Glomerular visceral epithelial cell (primary cell): ENCODE data around the gene SLC28A1.
A peak's percentile ranks its signal among the peaks of the same experiment; 100 is the strongest.

Experiments used
- DNase-seq: peaks from one replicate; pipeline ENCODE4 v3.0.0-alpha.2; 2016; ENCODE audit errors: extremely low spot score

Gene SLC28A1

DNA sequence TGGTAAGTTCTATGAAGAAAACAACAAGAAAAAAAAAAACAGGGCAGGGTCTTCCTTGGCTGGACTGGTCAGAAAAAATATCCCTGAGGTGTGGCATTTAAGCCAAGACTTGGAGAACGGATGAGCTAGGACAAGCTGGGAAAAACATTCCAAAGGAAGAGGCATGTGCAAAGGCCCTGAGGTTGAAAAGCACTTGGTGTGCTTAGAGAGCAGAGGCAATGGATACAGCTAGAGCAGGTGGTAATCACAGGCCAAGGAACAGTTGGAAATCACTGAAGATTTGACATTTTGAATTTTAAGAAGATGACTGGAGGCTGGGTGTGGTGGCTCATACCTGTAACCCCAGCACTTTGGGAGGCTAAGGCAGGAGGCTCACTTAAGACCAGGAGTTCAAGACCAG is 54.3 kb downstream of the SLC28A1 start:
- no peak for DNase-seq

DNA sequence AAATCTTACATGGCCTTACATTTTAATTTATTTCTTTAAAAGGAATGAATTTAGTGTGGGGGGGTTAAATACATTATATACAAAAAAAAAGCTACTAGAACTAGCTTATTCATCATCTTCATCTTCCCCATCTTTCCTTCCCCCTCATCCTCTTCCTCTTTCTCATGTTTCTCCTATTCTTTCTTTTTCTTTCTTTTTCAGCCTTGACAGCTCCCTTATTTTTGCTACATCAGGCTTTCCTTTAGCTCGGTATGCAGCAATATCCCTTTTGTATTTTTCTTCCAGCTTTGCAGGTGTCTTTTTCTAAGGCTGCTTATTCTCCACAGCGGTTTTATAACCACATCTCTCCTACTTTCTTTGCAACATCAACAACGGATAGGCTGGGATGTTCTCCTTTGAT is 55.9 kb downstream of the SLC28A1 start:
- DNase-seq = no peak

DNA sequence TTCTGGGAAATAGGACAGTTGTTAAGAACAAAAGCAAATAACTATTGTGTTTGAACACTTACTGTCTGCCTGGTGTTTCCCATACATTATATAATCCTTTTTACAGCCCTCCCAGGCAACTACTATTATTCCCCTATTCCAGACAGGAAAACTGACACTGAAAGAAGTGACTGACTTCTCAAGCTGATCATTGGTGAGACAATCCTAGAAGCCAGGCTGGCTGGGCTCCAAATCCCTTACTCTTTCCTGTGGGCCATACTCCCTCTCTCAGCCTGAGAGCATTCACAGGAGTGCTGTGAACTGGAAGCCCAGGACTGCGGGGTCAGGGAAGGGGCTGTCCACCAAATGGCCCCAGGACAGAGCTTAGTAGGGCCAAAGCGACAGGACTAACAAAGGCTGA is 58.0 kb downstream of the SLC28A1 start:
- no peak for DNase-seq

DNA sequence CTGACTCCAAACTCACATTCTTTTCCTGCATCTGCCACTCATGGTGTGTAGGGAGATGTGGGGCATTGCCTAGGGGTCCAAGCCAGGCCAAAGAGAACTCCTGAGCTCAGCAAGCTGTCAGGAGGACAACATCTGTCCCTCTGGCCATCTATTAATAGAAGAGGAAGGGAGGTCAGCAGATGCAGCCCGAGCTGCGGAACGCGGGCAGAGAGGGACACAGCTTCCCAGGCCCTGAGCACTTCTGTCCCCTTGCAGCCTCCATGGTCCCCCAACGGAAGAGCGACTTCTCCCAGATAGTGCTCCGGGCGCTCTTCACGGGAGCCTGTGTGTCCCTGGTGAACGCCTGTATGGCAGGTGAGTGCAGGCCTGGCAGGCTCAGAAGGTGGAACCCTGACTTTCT is 59.8 kb downstream of the SLC28A1 start:
- DNase-seq = no peak

DNA sequence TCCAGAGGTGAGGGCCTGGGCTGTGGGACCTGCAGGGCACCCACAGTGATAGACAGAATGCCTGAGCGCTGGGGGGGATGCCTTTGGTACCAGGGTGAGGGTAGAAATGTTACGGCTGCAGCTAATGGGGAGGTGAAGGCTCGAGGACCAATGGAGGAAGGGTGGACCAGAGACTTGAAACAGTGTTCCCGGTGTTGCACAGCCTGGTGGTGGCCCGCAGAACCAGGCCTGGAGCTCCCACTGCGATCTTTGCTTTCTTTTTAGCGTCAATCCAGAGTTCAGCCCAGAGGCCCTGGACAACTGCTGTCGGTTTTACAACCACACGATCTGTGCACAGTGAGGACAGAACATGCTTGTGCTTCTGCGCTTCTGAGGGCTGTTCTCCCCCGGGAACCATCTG is 60.4 kb downstream of the SLC28A1 start:
- DNase-seq = no peak

DNA sequence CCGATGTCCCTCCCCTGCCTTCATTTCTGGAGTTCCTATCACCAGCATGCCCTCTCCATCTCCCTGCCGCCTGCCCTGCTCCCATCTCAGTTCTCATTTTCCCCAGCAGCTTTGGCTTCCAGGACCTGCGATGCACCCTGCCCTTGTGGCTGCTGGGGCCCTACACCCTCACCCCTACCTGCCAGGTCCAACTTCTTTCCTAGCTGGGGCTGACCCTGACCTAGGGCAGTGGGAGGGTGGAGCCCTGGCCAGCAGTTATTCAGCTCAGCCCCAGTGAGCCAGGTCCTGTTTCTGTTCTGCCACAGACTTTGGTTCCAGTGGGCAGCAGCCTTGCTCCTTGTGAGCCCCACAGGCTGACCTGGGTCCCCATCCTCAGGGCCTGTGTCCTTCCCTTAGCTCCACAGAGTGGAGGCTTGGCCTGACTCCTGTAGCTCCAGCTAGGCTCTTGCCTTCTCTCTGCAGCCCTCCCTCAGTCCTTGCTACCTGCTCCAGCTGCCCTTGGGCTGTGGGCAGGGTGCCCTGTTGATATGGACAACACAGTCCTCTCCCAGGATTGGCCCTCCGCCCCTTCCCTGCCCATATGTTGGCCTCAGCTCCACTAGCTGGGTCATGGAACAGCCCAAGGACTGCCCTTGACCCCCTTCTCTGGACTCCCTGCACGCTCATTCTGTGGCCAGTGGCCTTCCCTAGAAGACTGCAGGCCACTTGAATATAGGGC is 62.5 kb downstream of the SLC28A1 start:
- no peak for DNase-seq

DNA sequence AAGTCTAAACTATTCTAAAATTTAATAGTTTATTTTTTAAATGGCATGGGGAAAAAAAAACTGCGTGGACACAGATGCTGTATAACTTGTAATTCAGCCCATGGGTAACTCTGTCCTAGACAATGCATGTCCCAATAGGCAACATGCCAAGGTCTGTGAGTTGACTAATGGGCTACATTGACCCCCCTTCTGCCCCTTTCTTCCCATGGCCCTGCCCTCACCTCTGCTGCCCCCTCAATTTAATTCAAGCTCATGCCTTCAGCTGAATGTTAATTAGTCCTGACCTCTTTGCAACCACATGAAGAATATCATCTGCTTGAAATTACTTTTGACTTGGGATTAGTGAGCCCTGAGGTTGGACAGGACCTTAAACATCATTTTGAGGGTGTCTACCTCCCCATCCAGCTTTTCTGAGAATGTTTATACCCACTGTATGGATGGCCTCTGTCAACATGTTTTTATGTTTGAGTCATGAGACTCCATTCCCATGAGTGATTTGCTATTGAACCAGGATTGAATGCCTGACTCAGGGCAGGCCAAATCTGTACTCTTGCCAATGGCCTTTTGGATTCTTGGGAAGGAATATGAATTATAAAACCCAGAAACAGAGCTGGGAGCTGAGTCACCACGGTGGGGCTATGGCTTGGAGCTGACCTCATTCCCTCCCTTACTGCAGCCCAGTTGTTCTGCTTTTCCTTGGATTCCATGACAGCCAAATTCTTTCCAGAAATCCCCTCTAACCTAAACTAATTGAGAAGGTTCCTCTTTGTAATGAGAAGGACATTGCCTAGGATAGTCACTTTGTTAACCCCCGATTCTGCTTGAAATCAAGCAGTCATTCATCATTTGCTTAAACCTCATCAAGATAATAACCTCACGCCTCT is 63.7 kb downstream of the SLC28A1 start:
- peak; percentile 70 for DNase-seq

DNA sequence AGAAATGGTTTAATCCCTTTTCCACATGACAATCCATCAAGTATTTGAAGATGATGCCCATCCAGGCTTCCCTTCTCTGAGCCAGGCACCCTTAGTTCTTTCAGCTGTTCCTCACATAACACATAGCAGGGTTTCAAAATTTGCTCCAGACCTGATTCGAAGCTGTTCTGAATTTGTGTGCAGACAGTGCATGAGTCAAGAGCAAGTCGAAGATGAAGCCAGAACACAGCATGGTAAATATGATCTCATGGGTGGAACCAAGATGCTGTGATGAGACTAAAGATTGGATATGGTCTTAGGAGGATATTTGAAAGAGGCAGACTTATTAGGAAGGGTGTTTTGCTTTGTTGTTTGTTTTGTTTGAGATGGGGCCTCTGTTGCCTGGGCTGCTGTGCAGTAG is 64.6 kb downstream of the SLC28A1 start:
- DNase-seq = no peak

DNA sequence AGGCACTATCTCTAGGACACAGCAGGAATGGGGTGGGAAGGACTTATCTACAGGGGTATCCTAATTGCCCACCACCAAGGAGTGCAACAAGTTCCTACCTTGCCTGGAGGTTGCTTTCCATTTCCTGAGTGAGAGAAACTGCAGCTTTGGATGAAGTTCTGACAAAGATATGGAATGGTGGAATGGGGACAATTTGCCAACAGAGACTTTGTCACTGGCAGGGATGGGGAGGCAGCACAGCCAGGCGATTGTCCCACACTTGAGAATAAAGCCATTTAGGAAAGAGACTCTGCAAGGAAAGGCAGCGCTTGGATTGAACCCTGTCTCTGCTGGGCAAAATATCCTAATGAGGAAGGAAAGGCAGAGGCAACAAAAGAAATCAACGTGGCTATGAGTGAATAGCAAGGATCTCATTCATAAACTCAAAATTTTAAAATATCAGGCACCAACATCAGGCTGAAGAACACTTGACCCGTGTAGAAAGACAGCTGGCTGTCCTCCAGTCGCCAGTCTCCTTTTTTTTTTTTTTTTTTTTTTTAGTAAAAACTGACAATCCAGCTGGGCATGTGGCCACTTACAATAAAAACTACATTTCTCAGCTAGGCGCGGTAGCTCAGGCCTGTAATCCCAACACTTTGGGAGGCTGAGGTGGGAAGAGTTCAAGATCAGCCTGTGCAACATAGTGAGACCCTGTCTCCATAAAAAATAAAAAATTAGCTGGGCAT is 65.5 kb downstream of the SLC28A1 start:
- DNase-seq = no peak

DNA sequence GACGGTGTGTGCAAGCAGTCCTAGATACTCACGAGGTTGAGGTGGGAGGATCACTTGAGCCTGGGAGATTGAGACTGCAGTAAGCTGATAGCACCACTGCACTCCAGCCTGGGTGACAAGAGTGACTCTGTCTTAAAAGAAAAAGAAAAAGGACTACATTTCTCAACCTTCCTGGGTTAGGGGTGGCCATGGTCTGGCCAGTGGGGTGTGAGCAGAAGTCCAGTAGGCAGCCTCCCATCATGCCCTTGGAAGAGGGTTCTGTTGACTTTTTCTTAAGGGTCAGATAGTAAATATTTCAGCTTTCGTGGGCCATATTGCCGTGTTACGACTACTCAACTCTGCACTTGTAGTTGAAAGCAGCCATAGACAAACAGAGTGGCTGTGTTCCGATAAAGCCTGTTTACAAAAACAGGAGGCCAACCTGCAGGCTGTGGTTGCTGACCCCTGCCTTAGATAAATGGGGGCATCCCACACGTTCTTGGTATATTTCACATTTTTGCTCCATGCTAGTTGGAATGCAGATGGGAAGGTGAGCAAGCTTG is 66.2 kb downstream of the SLC28A1 start:
- no peak for DNase-seq

DNA sequence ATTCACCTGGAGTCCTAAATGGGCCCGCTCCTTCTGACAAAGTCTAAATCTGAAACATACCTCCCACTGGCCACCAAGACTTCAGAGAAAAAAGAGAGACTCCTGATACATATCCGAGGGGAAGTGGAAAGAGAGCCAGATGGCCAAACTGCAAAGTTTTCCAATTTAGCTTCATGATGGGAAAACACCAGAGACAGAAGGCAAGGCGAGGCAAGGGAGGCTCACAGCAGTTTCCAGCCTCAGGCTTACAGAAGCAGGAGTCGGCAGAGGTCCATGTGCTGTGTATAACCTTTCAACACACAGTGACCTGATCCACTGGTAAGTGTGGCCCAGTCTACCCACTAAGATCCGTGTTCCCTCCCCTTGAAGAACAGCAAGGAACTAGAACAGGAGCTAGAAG is 67.3 kb downstream of the SLC28A1 start:
- no peak for DNase-seq

DNA sequence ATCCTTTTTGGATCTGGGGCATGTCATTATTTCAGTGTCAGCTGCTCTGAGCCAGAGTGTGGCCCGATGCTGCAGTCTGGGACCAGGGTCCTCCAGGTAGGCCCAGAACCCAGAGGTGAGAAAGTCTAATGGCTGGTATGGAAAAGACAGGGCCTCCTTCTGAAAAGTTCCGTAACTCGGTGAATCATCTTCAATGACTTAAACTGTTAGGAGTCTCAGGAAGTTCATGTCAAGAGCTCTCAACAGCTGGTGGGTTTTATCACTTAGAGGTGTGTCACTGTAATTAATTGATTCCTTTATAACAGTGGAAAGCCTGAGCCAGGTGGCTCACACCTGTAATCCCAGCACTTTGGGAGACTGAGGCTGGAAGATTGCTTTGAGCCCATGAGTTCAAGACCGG is 68.7 kb downstream of the SLC28A1 start:
- DNase-seq = no peak

DNA sequence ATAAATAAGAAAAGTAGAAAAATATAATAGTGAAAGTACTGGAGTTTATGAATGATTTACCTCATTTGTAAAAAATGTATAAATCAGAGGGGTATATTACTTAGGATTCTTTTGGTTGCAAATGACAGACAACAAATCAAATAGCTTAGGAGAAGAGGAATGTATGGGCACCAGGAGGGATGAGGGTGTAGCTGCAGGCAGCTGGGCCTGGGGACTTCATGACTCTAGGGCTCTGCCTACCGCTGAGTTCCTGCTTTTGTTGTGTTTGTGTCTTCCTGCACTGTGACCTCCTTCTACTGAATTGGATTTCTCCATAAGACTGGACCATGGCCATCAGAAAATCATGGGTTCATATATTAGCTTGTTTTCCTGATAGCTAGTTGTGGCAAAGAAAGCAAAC is 69.3 kb downstream of the SLC28A1 start:
- no peak for DNase-seq

DNA sequence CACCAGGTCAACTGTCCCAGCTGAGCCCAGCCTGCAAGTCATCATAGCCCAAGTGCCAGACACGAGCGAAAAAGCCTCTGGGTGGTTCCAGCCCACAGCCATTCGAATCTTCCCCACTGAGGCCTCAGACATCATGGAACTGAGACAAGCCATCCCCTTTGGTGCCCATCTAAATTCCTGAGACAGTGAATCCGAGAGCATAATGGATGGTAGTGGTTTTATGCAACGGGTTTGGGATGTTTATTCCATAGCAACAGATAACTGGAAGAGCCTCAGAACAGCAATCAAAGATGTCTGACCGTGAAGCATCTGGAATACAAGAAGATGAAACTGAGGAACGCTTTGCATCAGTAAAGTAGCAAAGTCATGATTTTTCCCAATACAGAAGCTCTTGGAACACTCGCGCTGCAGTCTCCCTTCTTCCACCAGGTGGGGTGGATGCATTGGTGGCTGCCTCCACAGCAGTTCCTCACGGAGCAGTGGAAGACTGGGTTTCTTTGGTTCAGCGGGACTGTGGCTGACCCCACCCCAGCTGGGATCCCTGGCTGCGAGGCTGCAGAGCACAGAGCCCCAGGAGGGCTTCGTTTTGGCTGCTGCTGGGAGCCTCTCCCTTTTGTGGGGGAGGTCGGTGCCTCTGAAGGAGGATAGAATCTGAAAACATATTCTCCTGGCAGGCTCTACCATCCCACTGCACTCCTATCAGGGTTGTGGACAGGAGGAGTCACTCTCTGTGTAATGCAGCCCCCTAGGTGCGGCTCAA is 70.8 kb downstream of the SLC28A1 start:
- DNase-seq = peak; percentile 63

DNA sequence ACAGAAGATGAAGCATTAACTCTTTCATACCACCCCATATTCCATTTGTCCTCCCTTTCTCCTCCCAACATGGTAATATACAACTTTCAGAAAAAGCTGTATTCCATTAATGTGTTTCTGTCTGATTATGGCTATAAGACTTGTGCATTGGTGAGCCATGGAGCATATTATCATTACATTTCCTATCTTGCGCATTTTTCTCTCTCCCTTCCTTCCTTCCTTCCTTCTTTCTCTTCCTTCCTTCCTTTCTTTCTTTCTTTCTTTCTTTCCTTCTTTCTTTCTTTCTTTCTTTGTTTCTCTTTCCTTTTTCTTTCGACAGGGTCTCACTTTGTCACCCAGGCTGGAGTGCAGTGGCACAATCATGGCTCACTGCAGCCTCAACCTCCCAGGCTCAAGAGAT is 71.7 kb downstream of the SLC28A1 start:
- no peak for DNase-seq

DNA sequence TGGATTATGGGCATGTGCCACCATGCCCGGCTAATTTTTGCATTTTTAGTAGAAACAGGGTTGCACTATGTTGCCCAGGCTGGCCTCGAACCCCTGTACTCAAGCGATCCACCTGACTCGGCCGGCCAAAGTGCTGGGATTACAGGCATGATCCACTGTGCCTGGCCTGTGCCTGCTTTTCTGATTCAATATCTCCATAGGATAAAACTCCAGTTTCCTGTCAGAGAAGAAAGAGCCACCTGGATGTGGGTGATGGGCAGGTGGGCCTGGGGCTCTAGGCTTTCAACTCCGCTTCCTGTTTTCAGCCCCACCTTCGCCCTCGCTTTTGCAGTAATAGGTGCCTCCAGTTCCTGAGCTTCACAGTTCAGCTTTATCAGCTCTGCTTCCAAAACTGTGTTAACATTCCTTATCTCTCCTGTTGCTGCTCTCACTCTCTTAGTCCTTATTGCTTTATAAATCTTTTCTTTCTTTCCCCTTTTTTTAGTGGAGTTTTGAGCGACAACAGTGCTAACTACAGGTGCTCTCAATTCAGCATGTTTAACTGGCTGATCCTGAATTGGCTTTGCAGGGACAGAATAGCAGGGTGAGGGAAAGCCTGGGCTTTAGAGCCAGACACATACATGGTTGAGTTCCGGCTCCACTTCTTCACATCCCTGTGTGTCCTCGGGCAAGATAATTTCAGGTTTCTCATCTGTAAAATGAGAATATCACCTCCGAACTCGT is 76.1 kb downstream of the SLC28A1 start:
- no peak for DNase-seq

DNA sequence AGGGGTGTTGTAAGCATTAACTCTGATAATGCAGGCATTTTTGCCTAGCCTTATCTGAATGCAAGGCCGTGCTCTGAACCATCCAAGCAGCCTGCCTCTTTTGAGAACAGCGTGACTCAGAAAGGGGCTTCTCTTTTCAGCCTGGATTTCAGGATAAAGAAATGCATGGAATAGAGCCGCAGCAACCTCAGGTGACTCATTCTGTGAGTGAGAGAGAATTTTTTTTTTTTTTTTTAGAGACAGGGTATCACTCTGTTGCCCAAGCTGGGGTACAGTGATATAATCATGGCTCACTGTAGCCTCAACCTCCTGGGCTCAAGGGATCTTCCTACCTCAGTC is 76.6 kb downstream of the SLC28A1 start:
- peak; percentile 77 for DNase-seq

DNA sequence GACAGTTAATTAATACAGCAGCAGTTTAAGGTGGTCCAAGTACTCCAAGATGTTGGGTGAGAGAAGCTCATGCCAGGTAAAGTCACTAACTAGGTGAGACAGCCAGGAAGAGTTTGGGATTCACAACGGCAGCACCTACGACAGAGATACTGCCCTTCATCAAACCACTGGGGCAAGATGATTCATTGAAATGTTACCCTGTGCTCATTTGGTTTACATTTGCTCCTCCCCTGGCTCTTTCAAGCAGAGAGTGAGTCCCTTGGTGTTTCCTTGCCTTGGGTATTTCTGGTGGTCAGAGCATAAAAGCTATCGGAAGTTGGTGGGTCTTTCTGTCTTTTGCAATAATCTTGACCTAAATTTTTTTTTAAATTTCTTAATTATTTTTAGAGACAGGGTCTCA is 77.2 kb downstream of the SLC28A1 start:
- DNase-seq = peak; percentile 15

DNA sequence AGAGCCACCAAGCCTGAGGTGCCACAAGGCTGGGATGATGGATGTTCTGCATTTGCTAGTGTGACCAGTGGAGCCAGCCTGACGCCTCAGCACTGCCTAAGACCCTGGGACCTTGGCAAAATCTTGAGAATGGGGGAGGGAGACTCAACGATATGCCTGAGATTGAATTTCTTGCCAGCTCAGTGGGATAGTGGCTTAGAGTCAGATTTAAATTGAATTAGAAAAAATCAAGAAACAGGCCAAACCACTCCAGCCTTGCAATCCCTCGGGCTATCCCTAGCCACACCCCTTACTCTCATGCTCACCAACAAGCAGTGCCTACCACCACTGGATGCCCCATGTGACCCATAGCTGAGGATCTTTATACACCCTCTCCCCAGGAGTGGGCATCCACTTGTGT is 78.5 kb downstream of the SLC28A1 start:
- no peak for DNase-seq

DNA sequence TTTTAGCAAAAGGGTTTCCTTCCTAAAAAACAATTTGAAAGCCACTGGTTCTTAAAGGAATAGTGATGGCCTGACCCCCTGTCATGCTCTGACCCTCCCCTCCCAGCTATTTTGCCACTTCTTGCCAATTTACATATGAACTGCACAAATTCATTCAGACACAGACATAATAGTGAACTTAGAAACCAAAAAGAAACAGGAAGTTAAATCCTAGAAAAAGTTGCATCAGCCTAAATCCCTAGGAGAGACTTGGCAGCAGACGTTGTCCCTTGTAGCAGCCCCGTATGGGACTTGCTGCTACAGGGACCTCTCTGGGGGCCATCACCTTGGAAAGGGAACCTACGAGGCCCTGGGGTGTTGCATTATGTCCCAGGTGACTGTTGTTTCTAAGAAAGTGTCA is 82.9 kb downstream of the SLC28A1 start:
- no peak for DNase-seq

DNA sequence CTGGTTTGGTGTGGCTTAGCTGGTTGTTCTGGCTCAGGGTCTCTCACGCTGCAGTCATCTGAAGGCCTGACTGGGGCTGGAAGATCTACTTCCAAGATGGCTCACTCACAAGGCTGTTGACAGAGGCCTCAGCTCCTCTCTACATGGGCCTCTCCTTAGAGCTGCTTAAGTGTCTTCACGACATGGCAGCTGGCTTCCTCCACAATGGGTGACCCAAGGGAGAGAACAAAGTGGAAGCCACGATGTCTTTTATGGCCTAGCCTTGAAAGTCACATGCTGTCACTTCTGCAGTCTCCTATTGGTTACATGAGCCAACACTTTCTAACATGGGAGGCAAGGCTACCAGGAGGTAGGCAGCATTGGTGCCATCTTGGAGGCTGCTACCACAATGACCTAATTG is 83.8 kb downstream of the SLC28A1 start:
- no peak for DNase-seq
